ENCODE results near the gene TAOK3. TPM values are rescaled to one million over a fixed set of nuclear protein-coding genes. Genes with fewer than 3 reads are reported as not detected.
"Not testable (repeated sequence)": the region's sequence is repeated elsewhere in the genome, so short reads cannot be mapped to it uniquely, and the experiment has no call there.

TAOK3 gene
- polyA plus RNA-seq, 6 donors from 2014 or later: 34.7 to 94.9 (median 86.3) TPM

DNA sequence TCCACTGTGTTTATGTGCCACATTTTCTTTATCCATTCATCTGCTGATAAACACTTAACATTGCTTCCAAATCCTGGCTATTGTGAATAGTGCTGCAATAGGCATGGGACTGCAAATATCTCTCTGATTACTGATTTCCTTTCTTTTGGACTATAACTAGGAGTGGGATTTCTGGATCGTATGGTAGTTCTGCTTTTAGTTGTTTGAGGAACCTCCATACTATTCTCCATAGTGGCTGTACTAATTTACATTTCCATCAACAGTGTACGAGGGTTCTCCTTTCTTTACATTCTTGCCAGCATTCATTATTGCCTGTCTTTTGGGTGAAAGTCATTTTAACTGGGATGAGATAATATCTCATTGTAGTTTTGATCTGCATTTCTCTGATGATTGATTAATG, 47.6 kb downstream of the TAOK3 start:
- no peaks in the 10 kb centered on the region for H3K9me3 Mint-ChIP-seq
- H3K4me3 Mint-ChIP-seq: no peak overlapping the region
- H3K27me3 Mint-ChIP-seq: no peaks in the 10 kb centered on the region
- H3K27ac Mint-ChIP-seq: peak overlapping the region in 2 of 6 donors; percentile 33 to 41
- no peak for DNase-seq
- no peak for ATAC-seq (ENCODE audit: low read depth in 2 of 2)
- H3K4me1 Mint-ChIP-seq: peaks cover 26 to 40% (median 31%) of the 10 kb centered on the region in 3 donors
- no peaks in the 10 kb centered on the region for H3K36me3 Mint-ChIP-seq

DNA sequence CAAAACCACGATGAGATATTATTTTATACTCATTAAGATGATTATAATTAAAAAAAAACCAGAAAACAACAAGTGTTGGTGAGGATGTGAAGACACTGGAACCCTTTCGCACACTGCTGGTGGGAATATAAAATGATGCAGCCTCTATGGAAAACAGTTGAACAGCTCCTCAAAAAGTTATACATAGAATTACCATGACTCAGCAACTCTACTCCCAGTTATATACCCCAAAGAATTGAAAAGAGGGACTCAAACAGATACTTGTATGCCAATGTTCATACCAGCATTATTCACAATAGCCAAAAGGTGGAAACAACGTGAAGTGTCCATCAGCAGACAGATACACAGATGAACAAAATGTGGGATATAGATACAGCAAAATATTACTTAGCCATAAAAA, 53.1 kb downstream of the TAOK3 start:
- peaks cover 0 to 3% (median 0%) of the 10 kb centered on the region in 7 donors for H3K9me3 Mint-ChIP-seq
- no peak overlapping the region for H3K4me3 Mint-ChIP-seq
- peaks cover 4 to 7% of the 10 kb centered on the region in 2 donors for H3K36me3 Mint-ChIP-seq
- peaks cover 16 to 53% (median 25%) of the 10 kb centered on the region in 3 donors for H3K4me1 Mint-ChIP-seq
- no peak for DNase-seq
- H3K27me3 Mint-ChIP-seq: no peaks in the 10 kb centered on the region
- no peak overlapping the region for H3K27ac Mint-ChIP-seq
- ATAC-seq (ENCODE audit: low read depth in 2 of 2): no peak

DNA sequence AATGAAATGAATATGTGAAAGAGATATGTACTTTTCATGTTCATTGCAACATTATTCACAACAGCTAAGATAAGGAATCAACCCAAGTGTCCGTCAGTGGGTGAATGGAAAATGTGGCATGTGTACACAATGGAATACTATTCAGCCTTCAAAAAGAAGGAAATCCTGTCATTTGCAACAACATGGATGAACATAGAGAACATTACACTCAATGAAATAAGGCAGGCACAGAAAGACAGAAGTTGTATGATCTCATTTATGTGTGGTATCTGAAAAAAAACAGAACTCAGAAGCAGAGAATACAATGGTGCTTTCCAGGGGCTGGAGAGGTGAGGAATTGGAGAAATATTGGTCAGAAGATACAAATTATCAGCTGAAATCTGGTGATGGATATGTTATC, 54.0 kb downstream of the TAOK3 start:
- DNase-seq: no peak
- no peak for ATAC-seq (ENCODE audit: low read depth in 2 of 2)
- Mint-ChIP-seq H3K27ac (no peak overlapping the region), H3K4me1 (peaks cover 20 to 51% (median 22%) of the 10 kb centered on the region in 3 donors), H3K36me3 (peaks cover 4 to 7% of the 10 kb centered on the region in 2 donors), H3K27me3 (no peaks in the 10 kb centered on the region), H3K4me3 (no peak overlapping the region), H3K9me3 (peaks cover 0 to 3% (median 0%) of the 10 kb centered on the region in 7 donors)

DNA sequence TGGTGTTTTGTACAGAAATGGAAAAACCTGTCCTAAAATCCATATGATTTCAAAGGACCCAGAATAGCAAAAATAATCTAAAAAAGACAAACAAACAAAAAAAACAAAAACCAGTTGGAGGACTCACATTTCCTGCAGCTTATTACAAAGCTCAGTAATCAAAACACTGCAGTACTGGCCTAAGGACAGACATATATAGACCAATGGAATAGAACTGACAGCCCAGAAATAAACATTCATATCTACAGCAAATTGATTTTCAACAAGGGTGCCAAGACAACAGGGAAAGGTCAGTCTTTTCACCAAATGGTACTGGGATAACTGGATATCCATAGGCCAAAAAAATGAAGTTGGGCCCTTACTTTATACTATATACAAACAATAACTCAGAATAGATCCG, 55.0 kb downstream of the TAOK3 start:
- H3K36me3 Mint-ChIP-seq: peaks cover 5 to 7% of the 10 kb centered on the region in 2 donors
- no peak overlapping the region for H3K4me3 Mint-ChIP-seq
- no peaks in the 10 kb centered on the region for H3K27me3 Mint-ChIP-seq
- DNase-seq (no peak), ATAC-seq (ENCODE audit: low read depth in 2 of 2) (no peak)
- H3K9me3 Mint-ChIP-seq: peaks cover 0 to 3% (median 0%) of the 10 kb centered on the region in 7 donors
- peak overlapping the region in 1 of 6 donors; percentile 89 for H3K27ac Mint-ChIP-seq
- peaks cover 24 to 52% (median 29%) of the 10 kb centered on the region in 3 donors for H3K4me1 Mint-ChIP-seq

DNA sequence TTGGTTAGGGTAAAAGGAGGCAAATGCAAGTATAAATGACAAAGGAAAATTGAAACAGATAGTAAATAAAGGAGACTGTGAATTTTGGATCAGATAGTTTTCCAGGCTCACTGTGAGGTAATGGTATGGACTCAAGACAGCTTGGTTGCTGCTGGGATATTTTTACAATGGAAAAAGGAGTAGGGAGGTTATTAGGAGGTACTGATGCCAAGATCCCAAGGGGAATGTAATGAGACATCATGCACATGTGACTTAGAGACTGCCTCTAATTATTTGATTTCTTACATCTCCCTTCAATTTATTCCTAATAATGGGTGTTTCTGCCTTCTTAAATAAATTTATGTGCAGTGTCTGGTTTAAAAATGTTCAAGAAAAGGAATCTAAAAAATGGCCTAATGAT, 56.9 kb downstream of the TAOK3 start:
- Mint-ChIP-seq H3K27ac (peak overlapping the region in 1 of 6 donors; percentile 93), H3K4me3 (no peak overlapping the region), H3K9me3 (peaks cover 0 to 3% (median 0%) of the 10 kb centered on the region in 7 donors), H3K4me1 (peaks cover 32 to 54% (median 34%) of the 10 kb centered on the region in 3 donors), H3K36me3 (peaks cover 7% of the 10 kb centered on the region in 2 donors), H3K27me3 (no peaks in the 10 kb centered on the region)
- no peak for DNase-seq
- ATAC-seq (ENCODE audit: low read depth in 2 of 2): no peak

DNA sequence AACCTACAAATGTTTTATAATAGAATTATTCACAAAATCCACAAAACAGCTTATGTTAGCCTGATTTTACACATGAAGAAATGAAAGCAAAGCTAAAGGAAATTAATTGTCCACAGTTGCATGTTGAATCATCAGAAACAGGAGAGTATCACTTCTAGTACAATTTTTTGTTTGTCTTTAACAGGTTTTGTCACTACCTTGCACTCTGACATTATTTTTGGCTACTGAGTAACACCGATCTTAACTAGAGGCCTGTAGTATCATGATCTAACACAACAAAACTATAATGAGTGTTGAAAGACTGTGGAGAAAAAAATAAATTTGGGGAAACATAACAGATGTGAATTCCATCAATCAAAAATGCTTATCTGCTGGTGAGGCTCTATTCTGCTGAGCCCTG, 60.1 kb downstream of the TAOK3 start:
- peak overlapping the region in 3 of 6 donors; percentile 7 to 42 (median 8) for H3K27ac Mint-ChIP-seq

DNA sequence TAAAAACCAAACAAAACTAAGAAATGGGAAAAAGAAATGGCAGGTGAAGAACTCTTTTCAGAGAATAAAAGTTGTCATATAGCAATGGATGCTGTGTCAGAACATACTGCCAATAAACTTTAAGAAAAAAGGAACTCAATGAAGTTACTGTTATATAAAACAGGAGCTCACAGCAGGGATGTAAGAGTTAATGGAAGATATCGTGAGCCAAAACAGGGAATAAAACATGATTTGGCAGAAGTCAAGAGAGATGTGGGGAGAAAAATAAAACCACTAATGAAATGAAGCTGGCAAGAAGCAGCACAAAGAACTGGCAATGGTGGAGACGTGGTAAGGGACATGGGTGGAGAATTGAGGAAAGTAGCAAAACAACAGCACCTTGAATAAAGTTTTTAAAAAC, 61.0 kb downstream of the TAOK3 start:
- Mint-ChIP-seq H3K9me3 (no peaks in the 10 kb centered on the region), H3K4me1 (peaks cover 44 to 60% (median 59%) of the 10 kb centered on the region in 3 donors), H3K36me3 (peaks cover 0 to 3% of the 10 kb centered on the region in 2 donors), H3K4me3 (no peak overlapping the region), H3K27ac (peak overlapping the region in 3 of 6 donors; percentile 17 to 64 (median 18)), H3K27me3 (no peaks in the 10 kb centered on the region)
- DNase-seq (no peak), ATAC-seq (ENCODE audit: low read depth in 2 of 2) (no peak)

More for the DNA sequence above, 60.1 kb downstream of the TAOK3 start:
- no peak overlapping the region for H3K4me3 Mint-ChIP-seq
- H3K9me3 Mint-ChIP-seq: no peaks in the 10 kb centered on the region
- no peaks in the 10 kb centered on the region for H3K27me3 Mint-ChIP-seq
- ATAC-seq (ENCODE audit: low read depth in 2 of 2) (no peak), DNase-seq (no peak)
- H3K4me1 Mint-ChIP-seq: peaks cover 37 to 57% (median 53%) of the 10 kb centered on the region in 3 donors
- peaks cover 0 to 3% of the 10 kb centered on the region in 2 donors for H3K36me3 Mint-ChIP-seq

DNA sequence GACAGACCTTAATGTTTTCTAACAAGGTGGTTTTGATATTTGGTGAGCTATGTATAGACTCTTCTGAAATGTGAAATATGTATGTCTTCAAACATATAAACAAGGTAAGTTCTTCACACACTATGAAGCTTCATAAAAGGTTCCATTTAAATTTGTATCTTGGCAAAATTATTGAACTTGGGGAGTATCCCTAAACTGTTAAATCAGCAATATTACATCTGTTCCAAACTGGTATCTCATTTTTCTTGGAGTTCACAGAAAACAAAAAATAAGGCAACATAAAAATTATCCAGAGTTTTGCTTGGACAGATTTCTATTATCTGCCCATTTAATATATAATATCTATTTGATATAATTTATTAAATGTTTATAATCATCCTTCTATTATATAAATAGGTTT, 62.4 kb downstream of the TAOK3 start:
- Mint-ChIP-seq H3K4me1 (peaks cover 31 to 55% (median 51%) of the 10 kb centered on the region in 3 donors), H3K9me3 (no peaks in the 10 kb centered on the region)
- no peak for DNase-seq

DNA sequence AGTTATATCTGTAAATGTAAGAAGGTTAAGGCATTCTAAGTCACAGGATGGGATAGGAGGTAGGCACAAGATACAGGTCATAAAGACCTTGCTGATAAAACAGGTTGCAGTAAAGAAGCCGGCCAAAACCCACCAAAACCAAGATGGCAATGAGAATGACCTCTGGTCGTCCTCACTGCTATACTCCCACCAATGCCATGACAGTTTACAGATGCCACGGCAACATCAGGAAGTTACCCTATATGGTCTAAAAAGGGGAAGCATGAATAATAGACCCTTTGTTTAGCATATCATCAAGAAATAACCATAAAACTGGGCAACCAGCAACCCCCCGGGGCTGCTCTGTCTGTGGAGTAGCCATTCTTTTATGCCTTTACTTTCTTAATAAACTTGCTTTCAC, 64.7 kb downstream of the TAOK3 start:
- not testable (repeated sequence) for H3K36me3 Mint-ChIP-seq, H3K9me3 Mint-ChIP-seq, H3K27me3 Mint-ChIP-seq
- peak; percentile 23 to 38 for ATAC-seq (ENCODE audit: low read depth in 2 of 2)
- H3K27ac Mint-ChIP-seq: peak overlapping the region in 1 of 6 donors; percentile 44
- peak; percentile 21 for DNase-seq
- H3K4me3 Mint-ChIP-seq: peak overlapping the region in 5 of 8 donors; percentile 29 to 59 (median 40)
- H3K4me1 Mint-ChIP-seq: peaks cover 26 to 44% (median 37%) of the 10 kb centered on the region in 3 donors

More for the DNA sequence above, 62.4 kb downstream of the TAOK3 start:
- H3K27ac Mint-ChIP-seq: no peak overlapping the region
- H3K27me3 Mint-ChIP-seq: no peaks in the 10 kb centered on the region
- H3K4me3 Mint-ChIP-seq: peak overlapping the region in 1 of 8 donors; percentile 20
- no peak for ATAC-seq (ENCODE audit: low read depth in 2 of 2)
- peaks cover 0 to 3% of the 10 kb centered on the region in 2 donors for H3K36me3 Mint-ChIP-seq

DNA sequence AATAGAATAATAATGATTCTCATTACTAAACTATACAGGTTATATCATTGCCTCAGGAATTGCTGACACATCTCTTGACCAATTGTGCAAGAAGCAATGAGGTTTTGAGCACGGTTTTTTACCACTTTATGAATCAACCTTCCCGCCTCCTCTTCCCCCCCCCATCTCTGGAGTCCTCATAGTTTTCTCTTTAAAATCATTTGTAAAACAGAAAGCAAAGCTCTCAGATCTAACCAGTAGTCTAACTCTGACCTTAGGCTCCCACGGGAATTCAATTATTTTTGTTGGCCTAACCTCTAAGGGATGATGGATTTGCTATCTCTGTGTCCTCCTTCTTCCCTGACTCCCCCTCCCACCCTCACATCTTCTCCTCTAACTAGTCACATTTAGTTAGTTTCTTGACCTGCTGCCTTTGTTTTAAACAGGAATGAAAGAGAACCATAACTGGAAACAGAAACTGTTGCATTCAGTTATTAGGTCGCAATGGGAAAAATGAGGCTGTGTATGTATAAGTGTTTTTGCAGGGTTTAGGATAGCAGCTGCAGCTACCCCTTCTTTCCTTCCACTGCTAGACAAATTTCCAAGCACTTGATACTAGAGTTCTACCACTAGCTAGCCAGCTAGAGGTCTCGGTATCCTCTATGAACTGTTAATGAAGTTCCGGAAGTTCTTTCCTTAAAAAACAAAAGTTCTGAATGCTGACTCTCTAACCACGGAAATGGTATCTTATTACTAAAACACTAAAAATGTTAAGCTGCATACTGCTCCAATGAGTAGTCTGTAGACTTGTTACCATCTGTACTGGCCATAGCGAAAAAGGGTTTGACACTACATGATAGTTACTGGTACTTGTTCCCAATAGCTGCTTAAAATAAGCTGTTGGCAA, 65.4 kb downstream of the TAOK3 start:
- no peak for DNase-seq
- no peaks in the 10 kb centered on the region for H3K36me3 Mint-ChIP-seq
- peaks cover 27 to 45% (median 36%) of the 10 kb centered on the region in 3 donors for H3K4me1 Mint-ChIP-seq
- H3K9me3 Mint-ChIP-seq: no peaks in the 10 kb centered on the region
- no peaks in the 10 kb centered on the region for H3K27me3 Mint-ChIP-seq
- no peak for ATAC-seq (ENCODE audit: low read depth in 2 of 2)
- H3K4me3 Mint-ChIP-seq: peak overlapping the region in 5 of 8 donors; percentile 4 to 59 (median 40)
- H3K27ac Mint-ChIP-seq: peak overlapping the region in 3 of 6 donors; percentile 28 to 72 (median 69)

DNA sequence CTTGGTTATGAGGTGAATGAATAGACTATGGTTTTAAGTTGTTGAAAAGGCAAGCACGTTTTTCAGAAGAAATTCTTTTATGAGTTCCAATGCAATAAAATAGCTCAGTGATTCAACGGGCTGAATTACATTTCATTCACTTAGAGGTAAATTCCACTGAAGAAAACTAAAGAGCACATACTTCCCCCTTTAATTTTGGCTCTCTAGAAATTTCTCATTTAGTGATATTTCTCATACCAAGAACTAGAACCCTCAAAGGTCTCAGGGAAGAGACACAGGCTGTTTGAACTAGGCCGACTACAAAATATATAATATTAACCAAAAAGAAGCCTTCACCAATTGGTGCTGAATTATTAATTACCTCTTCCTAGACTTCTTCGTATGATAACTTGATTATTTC, 68.6 kb downstream of the TAOK3 start:
- Mint-ChIP-seq H3K4me1 (peaks cover 38 to 57% (median 51%) of the 10 kb centered on the region in 3 donors), H3K36me3 (no peaks in the 10 kb centered on the region), H3K27me3 (no peaks in the 10 kb centered on the region), H3K4me3 (no peak overlapping the region), H3K27ac (peak overlapping the region in 1 of 6 donors; percentile 49), H3K9me3 (no peaks in the 10 kb centered on the region)
- DNase-seq (no peak), ATAC-seq (ENCODE audit: low read depth in 2 of 2) (no peak)

DNA sequence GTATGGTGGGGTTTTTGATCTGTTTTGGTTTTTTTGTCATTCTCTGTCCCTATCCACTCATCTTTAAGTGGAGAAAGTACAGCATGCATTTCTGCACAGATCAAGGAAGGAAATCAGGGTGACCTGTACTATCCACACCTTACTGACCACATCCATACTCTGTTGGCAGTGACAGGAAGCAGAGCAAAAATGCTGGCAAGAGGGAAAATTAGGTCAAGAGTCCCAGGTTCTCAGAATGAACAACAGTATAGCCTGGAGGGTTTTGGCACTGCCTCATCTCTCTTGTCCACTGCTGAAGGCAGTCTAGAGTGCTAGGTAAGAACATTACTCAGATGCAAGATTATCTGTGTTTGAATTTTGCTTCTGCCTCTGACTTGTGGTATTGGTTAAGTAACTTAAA, 70.7 kb downstream of the TAOK3 start:
- no peak for ATAC-seq (ENCODE audit: low read depth in 2 of 2)
- Mint-ChIP-seq H3K9me3 (no peaks in the 10 kb centered on the region), H3K4me3 (no peak overlapping the region), H3K27ac (peak overlapping the region in 3 of 6 donors; percentile 0 to 69 (median 12)), H3K36me3 (no peaks in the 10 kb centered on the region), H3K27me3 (no peaks in the 10 kb centered on the region), H3K4me1 (peaks cover 32 to 45% (median 34%) of the 10 kb centered on the region in 3 donors)
- DNase-seq: no peak

DNA sequence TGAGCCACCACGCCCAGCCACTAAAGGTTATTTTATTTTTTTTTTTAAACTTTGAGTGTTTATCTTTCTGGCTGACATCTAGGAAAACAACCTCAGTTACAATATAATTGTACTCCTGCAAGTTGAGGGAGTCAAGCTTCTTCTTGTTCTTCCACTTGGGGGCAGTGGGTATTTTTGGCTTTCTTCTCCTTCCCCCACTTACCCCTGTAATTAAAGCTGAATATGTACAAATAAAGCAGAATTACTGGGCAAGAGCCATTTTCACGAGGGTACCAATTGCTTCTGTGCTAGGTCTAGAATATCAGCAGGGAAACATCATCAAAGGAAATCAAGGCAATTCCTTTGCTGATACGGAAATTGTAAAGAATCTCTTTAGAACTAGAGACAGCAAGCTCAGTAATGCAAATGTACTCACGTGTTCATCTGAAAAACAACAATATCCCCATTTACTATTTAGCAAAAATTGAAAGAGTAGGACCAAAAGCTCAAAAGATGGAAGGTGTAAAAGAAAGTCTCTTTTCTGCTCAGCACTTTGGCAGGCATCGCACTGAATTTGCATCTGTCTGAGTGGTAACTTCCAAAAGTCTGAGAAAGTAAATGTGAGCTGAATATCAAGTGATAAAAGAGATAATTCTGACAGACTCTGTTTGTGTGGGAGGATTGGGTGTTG, 72.8 kb downstream of the TAOK3 start:
- DNase-seq (no peak), ATAC-seq (ENCODE audit: low read depth in 2 of 2) (no peak)
- Mint-ChIP-seq H3K27ac (peak overlapping the region in 3 of 6 donors; percentile 47 to 57 (median 56)), H3K36me3 (no peaks in the 10 kb centered on the region), H3K9me3 (no peaks in the 10 kb centered on the region), H3K4me3 (no peak overlapping the region), H3K4me1 (peaks cover 31 to 44% (median 33%) of the 10 kb centered on the region in 3 donors), H3K27me3 (no peaks in the 10 kb centered on the region)
